ENCODE measurements around the gene IPO7.
"Not testable (repeated sequence)": the region's sequence is repeated elsewhere in the genome, so short reads cannot be mapped to it uniquely, and the experiment has no call there.

IPO7 gene

DNA sequence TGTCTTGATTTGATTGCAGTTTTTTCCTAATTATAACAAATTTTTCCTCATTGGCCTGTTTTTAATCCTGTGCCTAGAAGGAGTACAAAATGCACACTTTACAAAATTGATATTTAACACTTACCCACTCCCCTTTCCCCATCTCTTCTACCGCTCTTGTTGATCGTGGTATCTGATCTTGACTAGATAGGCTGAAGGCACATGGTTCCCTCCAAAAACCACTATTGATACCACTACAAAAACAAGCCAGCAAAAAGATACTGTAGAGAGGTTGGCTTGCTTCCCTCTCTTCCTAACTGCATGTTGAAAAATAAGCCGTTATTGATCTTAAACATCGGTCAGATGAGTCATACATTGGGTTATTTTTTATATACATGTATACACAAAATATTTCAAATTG is 61.8 kb downstream of the IPO7 start:
- H3K4me3 ChIP-seq (ENCODE audit: low read depth, low read length) = no peak overlapping the region
- H3K27ac ChIP-seq = no peak overlapping the region
- H3K36me3 ChIP-seq (replicated peaks) = peaks cover 53% of the 10 kb centered on the region
- no peak for DNase-seq
- in situ Hi-C loops (cut with HindIII; ENCODE audit: low pct_ligation_motif_present, low sequenced_read_pairs) = no loop called here
- H3K27me3 ChIP-seq (replicated peaks) = no peaks in the 10 kb centered on the region
- TF ChIP-seq, protein P1, sequence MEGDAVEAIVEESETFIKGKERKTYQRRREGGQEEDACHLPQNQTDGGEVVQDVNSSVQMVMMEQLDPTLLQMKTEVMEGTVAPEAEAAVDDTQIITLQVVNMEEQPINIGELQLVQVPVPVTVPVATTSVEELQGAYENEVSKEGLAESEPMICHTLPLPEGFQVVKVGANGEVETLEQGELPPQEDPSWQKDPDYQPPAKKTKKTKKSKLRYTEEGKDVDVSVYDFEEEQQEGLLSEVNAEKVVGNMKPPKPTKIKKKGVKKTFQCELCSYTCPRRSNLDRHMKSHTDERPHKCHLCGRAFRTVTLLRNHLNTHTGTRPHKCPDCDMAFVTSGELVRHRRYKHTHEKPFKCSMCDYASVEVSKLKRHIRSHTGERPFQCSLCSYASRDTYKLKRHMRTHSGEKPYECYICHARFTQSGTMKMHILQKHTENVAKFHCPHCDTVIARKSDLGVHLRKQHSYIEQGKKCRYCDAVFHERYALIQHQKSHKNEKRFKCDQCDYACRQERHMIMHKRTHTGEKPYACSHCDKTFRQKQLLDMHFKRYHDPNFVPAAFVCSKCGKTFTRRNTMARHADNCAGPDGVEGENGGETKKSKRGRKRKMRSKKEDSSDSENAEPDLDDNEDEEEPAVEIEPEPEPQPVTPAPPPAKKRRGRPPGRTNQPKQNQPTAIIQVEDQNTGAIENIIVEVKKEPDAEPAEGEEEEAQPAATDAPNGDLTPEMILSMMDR (IDR thresholded peaks at IDR 0.05; ENCODE audit: low read depth, low read length, missing control alignments) = no peak

DNA sequence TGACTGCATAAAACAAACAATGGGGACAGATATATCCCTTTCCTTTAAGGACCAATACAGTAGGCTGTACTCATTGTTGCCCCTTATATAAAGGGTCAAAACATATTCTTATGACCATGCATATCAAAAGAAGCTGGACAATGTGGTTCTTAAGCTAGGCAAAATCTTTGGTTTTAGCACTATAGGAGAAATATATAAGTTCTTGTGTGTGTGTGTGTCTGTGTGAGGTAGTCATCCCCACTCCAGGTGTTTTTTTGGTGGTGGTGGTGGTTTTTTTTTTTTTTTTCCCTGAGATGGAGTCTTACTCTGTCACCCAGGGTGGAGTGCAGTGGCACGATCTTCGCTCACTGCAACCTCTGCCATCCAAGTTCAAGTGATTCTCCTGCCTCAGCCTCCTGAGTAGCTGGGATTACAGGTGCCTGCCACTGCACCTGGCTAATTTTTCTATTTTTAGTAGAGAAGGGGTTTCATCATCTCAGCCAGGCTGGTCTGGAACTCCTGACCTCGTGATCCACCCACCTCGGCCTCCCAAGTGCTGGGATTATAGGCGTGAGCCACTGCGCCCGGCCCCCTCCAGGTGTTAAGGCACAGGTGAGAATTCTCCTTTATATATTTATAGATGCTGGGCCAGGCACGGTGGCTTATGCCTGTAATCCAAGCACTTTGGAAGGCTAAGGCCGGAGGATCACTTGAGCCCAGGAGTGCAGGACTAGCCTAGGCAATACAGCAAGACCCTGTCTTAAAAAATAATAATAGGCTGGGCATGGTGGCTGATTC is 64.3 kb downstream of the IPO7 start:
- Histone ChIP-seq H3K4me3 (ENCODE audit: low read depth, low read length) (no peak overlapping the region), H3K27me3 (replicated peaks) (no peaks in the 10 kb centered on the region), H3K36me3 (replicated peaks) (peaks cover 31% of the 10 kb centered on the region), H3K27ac (no peak overlapping the region)
- TF ChIP-seq, protein P1 (IDR thresholded peaks at IDR 0.05; ENCODE audit: low read depth, low read length, missing control alignments) = no peak
- in situ Hi-C loops (cut with HindIII; ENCODE audit: low pct_ligation_motif_present, low sequenced_read_pairs) = no loop called here
- DNase-seq = no peak

DNA sequence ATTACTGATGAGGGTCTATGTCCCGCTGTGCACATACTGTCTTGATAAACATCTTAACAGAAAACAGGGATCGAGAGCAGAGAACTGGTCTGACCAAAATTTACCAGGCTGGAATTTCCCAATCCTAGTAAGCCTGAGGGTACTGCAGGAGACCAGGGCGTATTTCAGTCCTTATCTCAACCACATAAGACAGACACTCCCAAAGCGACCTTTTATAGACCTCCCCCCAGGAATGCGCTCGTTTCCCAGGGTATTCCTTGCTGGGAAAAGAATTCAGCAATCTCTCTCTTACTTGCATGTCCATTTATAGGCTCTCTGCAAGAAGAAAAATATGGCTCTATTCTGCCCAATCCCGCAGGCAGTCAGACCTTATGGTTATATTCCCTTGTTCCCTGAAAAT is 67.6 kb downstream of the IPO7 start:
- H3K27ac ChIP-seq; H3K27me3 ChIP-seq (replicated peaks); H3K4me3 ChIP-seq (ENCODE audit: low read depth, low read length); DNase-seq; in situ Hi-C loops (cut with HindIII; ENCODE audit: low pct_ligation_motif_present, low sequenced_read_pairs): not testable (repeated sequence)
- H3K36me3 ChIP-seq (replicated peaks) = peaks cover 12% of the 10 kb centered on the region

DNA sequence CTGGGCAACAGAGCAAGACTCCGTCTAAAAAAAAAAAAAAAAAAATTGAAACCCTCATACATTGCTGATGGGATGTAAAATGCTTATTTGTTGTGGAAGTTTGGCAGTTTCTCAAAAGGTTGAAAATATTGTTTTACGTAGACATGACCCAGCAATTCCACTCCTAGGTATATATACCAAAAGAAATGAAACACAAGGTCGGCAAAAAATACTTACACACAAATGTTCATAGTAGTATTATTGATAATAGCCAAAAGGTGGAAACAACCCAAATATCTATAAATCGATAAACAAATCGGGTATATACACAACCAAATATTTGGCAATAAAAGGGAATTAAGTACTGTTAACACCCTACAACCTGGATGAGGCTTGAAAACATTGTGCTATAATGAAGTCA is 71.3 kb downstream of the IPO7 start:
- TF ChIP-seq, protein P1 (IDR thresholded peaks at IDR 0.05; ENCODE audit: low read depth, low read length, missing control alignments) = no peak
- no peak for DNase-seq
- Histone ChIP-seq H3K27me3 (replicated peaks) (no peaks in the 10 kb centered on the region), H3K4me3 (ENCODE audit: low read depth, low read length) (no peak overlapping the region), H3K27ac (no peak overlapping the region), H3K36me3 (replicated peaks) (no peaks in the 10 kb centered on the region)
- in situ Hi-C loops (cut with HindIII; ENCODE audit: low pct_ligation_motif_present, low sequenced_read_pairs) = no loop called here

DNA sequence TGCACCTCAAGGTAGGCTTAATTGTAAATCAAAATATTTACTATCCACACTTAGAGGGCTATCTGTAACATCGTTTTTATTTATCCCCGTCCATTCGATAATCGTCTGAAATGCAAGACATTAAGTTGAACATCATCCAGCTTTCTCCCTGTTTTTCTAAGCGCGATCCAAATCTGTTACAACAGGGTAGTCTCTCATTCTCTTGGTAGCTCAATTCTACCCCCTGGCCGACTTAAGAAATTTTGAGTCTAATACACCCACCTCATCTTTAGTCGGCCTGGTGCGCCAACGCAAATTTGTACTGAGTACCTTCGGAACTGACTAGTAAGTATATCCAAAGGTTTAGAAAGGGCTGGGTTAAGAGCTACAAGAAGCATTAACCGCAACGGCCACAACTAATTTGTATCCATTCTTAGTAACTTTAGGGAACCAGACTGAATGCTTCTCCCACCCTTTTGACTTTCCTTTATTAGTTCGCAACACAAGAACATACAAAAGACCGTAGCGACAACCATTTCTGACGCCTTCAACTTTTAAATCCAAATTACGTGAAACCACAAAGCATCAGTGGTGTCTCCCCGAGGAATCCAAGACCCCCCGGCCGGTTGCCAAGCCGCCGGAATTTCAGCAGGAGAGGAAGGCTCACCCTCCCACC is 75.3 kb downstream of the IPO7 start:
- in situ Hi-C loops (cut with HindIII; ENCODE audit: low pct_ligation_motif_present, low sequenced_read_pairs) = no loop called here

More for the DNA sequence above, 75.3 kb downstream of the IPO7 start:
- Histone ChIP-seq H3K27ac (peak overlapping the region; percentile 98), H3K36me3 (replicated peaks) (no peaks in the 10 kb centered on the region), H3K4me3 (ENCODE audit: low read depth, low read length) (peak overlapping the region; percentile 98), H3K27me3 (replicated peaks) (no peaks in the 10 kb centered on the region)
- DNase-seq = peak; percentile 52
- TF ChIP-seq, protein P1 (IDR thresholded peaks at IDR 0.05; ENCODE audit: low read depth, low read length, missing control alignments) = no peak
